ENCODE measurements around the gene GLYATL1. TPM values are rescaled to one million over a fixed set of nuclear protein-coding genes. Genes with fewer than 3 reads are reported as not detected.

Gene GLYATL1
- total and polyA plus RNA-seq, 4 donors = 64.9 to 622 (median 247) TPM

DNA sequence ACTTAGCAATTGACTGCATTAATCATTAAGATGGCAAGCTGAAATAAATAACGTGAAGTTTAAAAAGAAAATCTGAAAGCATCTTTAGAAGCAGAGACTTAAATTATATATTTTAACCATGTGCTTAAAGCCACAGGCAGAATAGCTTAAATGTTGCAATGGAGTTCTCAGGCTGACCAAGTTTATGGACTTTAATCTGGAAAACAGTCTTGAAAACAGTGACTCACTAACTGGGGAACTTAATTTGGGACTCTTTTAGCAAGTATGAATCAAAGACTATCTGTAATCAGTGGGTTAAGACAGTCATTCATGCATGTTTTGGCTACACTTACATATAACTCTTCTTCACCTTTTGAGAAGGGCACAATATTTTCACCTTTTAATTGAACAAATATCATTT is 12.6 kb upstream of the GLYATL1 start:
- WGBS = 41% methylated on average over 1 of the region's 1 CpG
- Histone ChIP-seq H3K27me3 (ENCODE audit: control insufficient read depth in 4 of 4, insufficient read depth in 4 of 4, low read length in 3 of 4) (no peaks in the 10 kb centered on the region), H3K36me3 (ENCODE audit: control insufficient read depth in 4 of 4, insufficient read depth in 3 of 4, low read depth in 1 of 4, low read length in 3 of 4) (no peaks in the 10 kb centered on the region), H3K9ac (ENCODE audit: low read depth in 1 of 2, low read length in 2 of 2) (peak overlapping the region in 1 of 2 donors; percentile 83), H3K27ac (ENCODE audit: low read depth in 1 of 2, low read length in 2 of 2) (peak overlapping the region; percentile 90 to 98), H3K4me3 (ENCODE audit: low read depth in 1 of 3, low read length in 3 of 3) (no peak overlapping the region), H3K4me1 (ENCODE audit: control insufficient read depth in 4 of 4, insufficient read depth in 4 of 4, low read length in 3 of 4) (peaks cover 1 to 47% (median 27%) of the 10 kb centered on the region in 4 donors), H3K9me3 (ENCODE audit: control insufficient read depth in 4 of 4, low read length in 3 of 4) (no peaks in the 10 kb centered on the region)
- TF ChIP-seq HNF4G (IDR thresholded peaks at IDR 0.05) = no peak
- TF ChIP-seq, protein P1, sequence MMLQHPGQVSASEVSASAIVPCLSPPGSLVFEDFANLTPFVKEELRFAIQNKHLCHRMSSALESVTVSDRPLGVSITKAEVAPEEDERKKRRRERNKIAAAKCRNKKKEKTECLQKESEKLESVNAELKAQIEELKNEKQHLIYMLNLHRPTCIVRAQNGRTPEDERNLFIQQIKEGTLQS (IDR thresholded peaks at IDR 0.05) = peak; percentile 18
- TF ChIP-seq HNF4A (conservative IDR thresholded peaks at IDR 0.05) = peak; percentile 54 to 72
- peak; percentile 39 to 56 for TF ChIP-seq JUND (IDR thresholded peaks at IDR 0.05)
- no peak for DNase-seq (ENCODE audit: low spot score)

DNA sequence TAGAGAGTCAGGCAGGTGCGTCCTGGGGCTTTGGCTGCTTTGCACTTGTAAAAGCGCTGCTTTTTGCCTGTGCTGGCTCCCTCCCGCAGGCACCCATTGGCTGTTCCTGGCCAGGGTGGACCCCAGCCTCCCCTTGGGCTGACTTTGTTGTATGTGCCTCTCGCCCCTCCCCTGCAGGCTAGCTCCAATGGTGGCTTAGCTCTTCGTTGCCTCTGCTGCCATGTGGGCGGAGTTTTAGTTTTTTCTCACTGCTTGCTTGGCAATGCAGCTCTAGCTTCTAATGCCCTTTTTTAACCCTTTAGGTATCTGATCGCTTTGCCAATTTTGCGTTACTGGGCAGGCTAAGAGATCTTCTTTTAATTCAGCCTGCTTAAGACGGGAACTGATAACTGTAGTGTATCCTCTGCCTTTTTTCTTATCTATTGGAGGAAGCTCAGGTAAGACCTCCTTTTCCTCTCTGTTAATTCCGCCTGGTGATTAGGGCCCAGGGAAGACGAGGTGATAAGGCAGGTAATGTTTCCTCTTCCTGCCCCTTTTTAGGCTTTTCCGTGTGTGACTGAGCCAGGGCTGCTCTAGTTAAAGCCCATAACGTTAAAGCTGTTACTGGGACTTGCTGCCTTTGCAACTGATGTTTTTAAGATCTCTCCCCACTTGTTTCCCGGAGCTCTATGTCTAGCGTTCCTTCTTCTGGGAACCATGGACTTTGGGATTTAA is 11.7 kb upstream of the GLYATL1 start:
- peak overlapping the region; percentile 90 to 98 for H3K27ac ChIP-seq (ENCODE audit: low read depth in 1 of 2, low read length in 2 of 2)
- peaks cover 1 to 47% (median 28%) of the 10 kb centered on the region in 4 donors for H3K4me1 ChIP-seq (ENCODE audit: control insufficient read depth in 4 of 4, insufficient read depth in 4 of 4, low read length in 3 of 4)
- 3% methylated on average over 15 of the region's 15 CpGs for WGBS

More for the DNA sequence above, 11.7 kb upstream of the GLYATL1 start:
- no peaks in the 10 kb centered on the region for H3K27me3 ChIP-seq (ENCODE audit: control insufficient read depth in 4 of 4, insufficient read depth in 4 of 4, low read length in 3 of 4)
- no peaks in the 10 kb centered on the region for H3K9me3 ChIP-seq (ENCODE audit: control insufficient read depth in 4 of 4, low read length in 3 of 4)
- TF ChIP-seq, protein P2, sequence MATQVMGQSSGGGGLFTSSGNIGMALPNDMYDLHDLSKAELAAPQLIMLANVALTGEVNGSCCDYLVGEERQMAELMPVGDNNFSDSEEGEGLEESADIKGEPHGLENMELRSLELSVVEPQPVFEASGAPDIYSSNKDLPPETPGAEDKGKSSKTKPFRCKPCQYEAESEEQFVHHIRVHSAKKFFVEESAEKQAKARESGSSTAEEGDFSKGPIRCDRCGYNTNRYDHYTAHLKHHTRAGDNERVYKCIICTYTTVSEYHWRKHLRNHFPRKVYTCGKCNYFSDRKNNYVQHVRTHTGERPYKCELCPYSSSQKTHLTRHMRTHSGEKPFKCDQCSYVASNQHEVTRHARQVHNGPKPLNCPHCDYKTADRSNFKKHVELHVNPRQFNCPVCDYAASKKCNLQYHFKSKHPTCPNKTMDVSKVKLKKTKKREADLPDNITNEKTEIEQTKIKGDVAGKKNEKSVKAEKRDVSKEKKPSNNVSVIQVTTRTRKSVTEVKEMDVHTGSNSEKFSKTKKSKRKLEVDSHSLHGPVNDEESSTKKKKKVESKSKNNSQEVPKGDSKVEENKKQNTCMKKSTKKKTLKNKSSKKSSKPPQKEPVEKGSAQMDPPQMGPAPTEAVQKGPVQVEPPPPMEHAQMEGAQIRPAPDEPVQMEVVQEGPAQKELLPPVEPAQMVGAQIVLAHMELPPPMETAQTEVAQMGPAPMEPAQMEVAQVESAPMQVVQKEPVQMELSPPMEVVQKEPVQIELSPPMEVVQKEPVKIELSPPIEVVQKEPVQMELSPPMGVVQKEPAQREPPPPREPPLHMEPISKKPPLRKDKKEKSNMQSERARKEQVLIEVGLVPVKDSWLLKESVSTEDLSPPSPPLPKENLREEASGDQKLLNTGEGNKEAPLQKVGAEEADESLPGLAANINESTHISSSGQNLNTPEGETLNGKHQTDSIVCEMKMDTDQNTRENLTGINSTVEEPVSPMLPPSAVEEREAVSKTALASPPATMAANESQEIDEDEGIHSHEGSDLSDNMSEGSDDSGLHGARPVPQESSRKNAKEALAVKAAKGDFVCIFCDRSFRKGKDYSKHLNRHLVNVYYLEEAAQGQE (IDR thresholded peaks at IDR 0.05) = peak; percentile 69
- TF ChIP-seq TAF1 (conservative IDR thresholded peaks at IDR 0.05) (peak; percentile 80), SP1 (IDR thresholded peaks at IDR 0.05) (peak; percentile 87), FOXA1 (IDR thresholded peaks at IDR 0.05) (no peak), YY1 (IDR thresholded peaks at IDR 0.05) (peak; percentile 97), HNF4A (conservative IDR thresholded peaks at IDR 0.05) (peak; percentile 64 to 71), EGR1 (IDR thresholded peaks at IDR 0.05; ENCODE audit: low read depth in 2 of 2) (no peak), JUND (IDR thresholded peaks at IDR 0.05) (peak in 1 of 2 donors; percentile 40), FOXA2 (IDR thresholded peaks at IDR 0.05) (peak; percentile 7), HNF4G (IDR thresholded peaks at IDR 0.05) (peak; percentile 46), NR2F2 (IDR thresholded peaks at IDR 0.05) (no peak), GABPA (IDR thresholded peaks at IDR 0.05 in 1 of 2, conservative IDR thresholded peaks at IDR 0.05 in 1 of 2) (no peak), RXRA (IDR thresholded peaks at IDR 0.05) (peak; percentile 45 to 48), RAD21 (IDR thresholded peaks at IDR 0.05) (peak; percentile 28 to 58)
- TF ChIP-seq, protein P3, sequence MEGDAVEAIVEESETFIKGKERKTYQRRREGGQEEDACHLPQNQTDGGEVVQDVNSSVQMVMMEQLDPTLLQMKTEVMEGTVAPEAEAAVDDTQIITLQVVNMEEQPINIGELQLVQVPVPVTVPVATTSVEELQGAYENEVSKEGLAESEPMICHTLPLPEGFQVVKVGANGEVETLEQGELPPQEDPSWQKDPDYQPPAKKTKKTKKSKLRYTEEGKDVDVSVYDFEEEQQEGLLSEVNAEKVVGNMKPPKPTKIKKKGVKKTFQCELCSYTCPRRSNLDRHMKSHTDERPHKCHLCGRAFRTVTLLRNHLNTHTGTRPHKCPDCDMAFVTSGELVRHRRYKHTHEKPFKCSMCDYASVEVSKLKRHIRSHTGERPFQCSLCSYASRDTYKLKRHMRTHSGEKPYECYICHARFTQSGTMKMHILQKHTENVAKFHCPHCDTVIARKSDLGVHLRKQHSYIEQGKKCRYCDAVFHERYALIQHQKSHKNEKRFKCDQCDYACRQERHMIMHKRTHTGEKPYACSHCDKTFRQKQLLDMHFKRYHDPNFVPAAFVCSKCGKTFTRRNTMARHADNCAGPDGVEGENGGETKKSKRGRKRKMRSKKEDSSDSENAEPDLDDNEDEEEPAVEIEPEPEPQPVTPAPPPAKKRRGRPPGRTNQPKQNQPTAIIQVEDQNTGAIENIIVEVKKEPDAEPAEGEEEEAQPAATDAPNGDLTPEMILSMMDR (IDR thresholded peaks at IDR 0.05; ENCODE audit: low read depth, low read length, missing input control) = no peak
- TF ChIP-seq, protein P4, sequence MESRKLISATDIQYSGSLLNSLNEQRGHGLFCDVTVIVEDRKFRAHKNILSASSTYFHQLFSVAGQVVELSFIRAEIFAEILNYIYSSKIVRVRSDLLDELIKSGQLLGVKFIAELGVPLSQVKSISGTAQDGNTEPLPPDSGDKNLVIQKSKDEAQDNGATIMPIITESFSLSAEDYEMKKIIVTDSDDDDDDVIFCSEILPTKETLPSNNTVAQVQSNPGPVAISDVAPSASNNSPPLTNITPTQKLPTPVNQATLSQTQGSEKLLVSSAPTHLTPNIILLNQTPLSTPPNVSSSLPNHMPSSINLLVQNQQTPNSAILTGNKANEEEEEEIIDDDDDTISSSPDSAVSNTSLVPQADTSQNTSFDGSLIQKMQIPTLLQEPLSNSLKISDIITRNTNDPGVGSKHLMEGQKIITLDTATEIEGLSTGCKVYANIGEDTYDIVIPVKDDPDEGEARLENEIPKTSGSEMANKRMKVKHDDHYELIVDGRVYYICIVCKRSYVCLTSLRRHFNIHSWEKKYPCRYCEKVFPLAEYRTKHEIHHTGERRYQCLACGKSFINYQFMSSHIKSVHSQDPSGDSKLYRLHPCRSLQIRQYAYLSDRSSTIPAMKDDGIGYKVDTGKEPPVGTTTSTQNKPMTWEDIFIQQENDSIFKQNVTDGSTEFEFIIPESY (IDR thresholded peaks at IDR 0.05) = peak; percentile 41
- TF ChIP-seq, protein P1 (IDR thresholded peaks at IDR 0.05) = no peak
- TF ChIP-seq, protein P5, sequence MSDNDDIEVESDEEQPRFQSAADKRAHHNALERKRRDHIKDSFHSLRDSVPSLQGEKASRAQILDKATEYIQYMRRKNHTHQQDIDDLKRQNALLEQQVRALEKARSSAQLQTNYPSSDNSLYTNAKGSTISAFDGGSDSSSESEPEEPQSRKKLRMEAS (IDR thresholded peaks at IDR 0.05) = peak; percentile 32
- H3K4me3 ChIP-seq (ENCODE audit: low read depth in 1 of 3, low read length in 3 of 3) = peak overlapping the region; percentile 35 to 82 (median 64)
- peak overlapping the region; percentile 85 to 94 for H3K9ac ChIP-seq (ENCODE audit: low read depth in 1 of 2, low read length in 2 of 2)
- no peaks in the 10 kb centered on the region for H3K36me3 ChIP-seq (ENCODE audit: control insufficient read depth in 4 of 4, insufficient read depth in 3 of 4, low read depth in 1 of 4, low read length in 3 of 4)
- peak; percentile 75 for DNase-seq (ENCODE audit: low spot score)

Data from liver (tissue), 9 donors.